KMS-11 (cell line): ENCODE results near the gene ONECUT2.
"Not testable (repeated sequence)": the region's sequence is repeated elsewhere in the genome, so short reads cannot be mapped to it uniquely, and the experiment has no call there.

Experiments
- H2AFZ ChIP-seq: fragments of 200-600 bp; sonication (generic); 2 replicates; pipeline ENCODE4 v1.6.1; 2016; ENCODE audit warnings: antibody characterized with exemption, mixed run types, low read depth
- H3K27ac ChIP-seq: fragments of 200-600 bp; sonication (generic); 2 replicates; pipeline ENCODE4 v1.6.1; 2016; ENCODE audit warnings: mild to moderate bottlenecking, mixed run types
- H3K27me3 ChIP-seq: fragments of 200-600 bp; sonication (generic); 2 replicates; pipeline ENCODE4 v1.6.1; 2017; ENCODE audit warnings: mild to moderate bottlenecking, low read depth, mixed run types, moderate library complexity; ENCODE audit not compliant: insufficient read depth
- H3K36me3 ChIP-seq: fragments of 200-600 bp; sonication (generic); 2 replicates; pipeline ENCODE4 v1.6.1; 2017; ENCODE audit warnings: mild to moderate bottlenecking, mixed run types; ENCODE audit not compliant: insufficient read depth
- H3K4me1 ChIP-seq: fragments of 200-600 bp; sonication (generic); 2 replicates; pipeline ENCODE4 v1.6.1; 2016; ENCODE audit warnings: mild to moderate bottlenecking, low read depth, mixed run types; ENCODE audit not compliant: poor library complexity, severe bottlenecking
- H3K4me2 ChIP-seq: fragments of 200-600 bp; sonication (generic); 2 replicates; pipeline ENCODE4 v1.7.0; 2016; ENCODE audit warnings: mild to moderate bottlenecking, mixed run types
- H3K4me3 ChIP-seq: fragments of 200-600 bp; sonication (generic); IDR thresholded peaks from 2 replicates; pipeline ENCODE4 v1.6.1; 2017; ENCODE audit warnings: low read depth, low read length, mixed read lengths; ENCODE audit not compliant: insufficient read depth
- H3K79me2 ChIP-seq: fragments of 200-600 bp; sonication (generic); 2 replicates; pipeline ENCODE4 v1.6.1; 2016; ENCODE audit warnings: low read depth, mixed run types; ENCODE audit not compliant: insufficient read depth
- H3K9ac ChIP-seq: fragments of 200-600 bp; sonication (generic); 2 replicates; pipeline ENCODE4 v1.6.1; 2016; ENCODE audit warnings: mild to moderate bottlenecking, mixed run types
- H4K20me1 ChIP-seq: fragments of 200-600 bp; sonication (generic); 2 replicates; pipeline ENCODE4 v1.6.1; 2016; ENCODE audit warnings: mild to moderate bottlenecking, mixed run types; ENCODE audit not compliant: insufficient read depth
- CTCF ChIP-seq: fragments of 200-600 bp; sonication (generic); conservative IDR thresholded peaks from 2 replicates; pipeline ENCODE4 v1.6.1; 2017; ENCODE audit warnings: low read depth, mild to moderate bottlenecking, antibody characterized with exemption, low read length, moderate library complexity, mixed read lengths

Gene ONECUT2

GRCh38 chr18:57434536-57435494, at the start of gene ONECUT2:
TSS of gene ONECUT2 (plus strand) at chr18:57435374. CDS start at chr18:57435717, 343 bp downstream.
- peak within 1 kb of the TSS; percentile 59 for H3K4me3 ChIP-seq
- peaks cover 35% of the 10 kb centered on the region for H3K79me2 ChIP-seq
- no peak for TF ChIP-seq CTCF
- H3K4me1 ChIP-seq: peaks cover 28% of the 10 kb centered on the region
- H2AFZ ChIP-seq: peak within 1 kb of the TSS; percentile 99
- H4K20me1 ChIP-seq: no peaks in the 10 kb centered on the region; the same call in 1 of the 2 replicates
- H3K27ac ChIP-seq: no peak within 1 kb of the TSS
- no peaks in the 10 kb centered on the region; the same call in 1 of the 2 replicates for H3K27me3 ChIP-seq
- peak within 1 kb of the TSS; percentile 45; the same call in 1 of the 2 replicates for H3K9ac ChIP-seq
- peak within 1 kb of the TSS; percentile 100 for H3K4me2 ChIP-seq
- peaks cover 7% of the 10 kb centered on the region; the same call in 1 of the 2 replicates for H3K36me3 ChIP-seq

GRCh38 chr18:57389271-57389670, 45.9 kb upstream of the ONECUT2 start:
- Histone ChIP-seq H4K20me1 (no peaks in the 10 kb centered on the region), H3K4me3 (no peak overlapping the region), H3K4me1 (no peaks in the 10 kb centered on the region), H3K36me3 (no peaks in the 10 kb centered on the region), H3K9ac (no peak overlapping the region), H3K27ac (no peak overlapping the region), H3K4me2 (no peak overlapping the region), H2AFZ (no peak overlapping the region), H3K27me3 (no peaks in the 10 kb centered on the region), H3K79me2 (no peaks in the 10 kb centered on the region)
- TF ChIP-seq CTCF: no peak

GRCh38 chr18:57390044-57390443, 45.1 kb upstream of the ONECUT2 start:
- Histone ChIP-seq H3K36me3 (no peaks in the 10 kb centered on the region), H3K9ac (no peak overlapping the region), H3K79me2 (no peaks in the 10 kb centered on the region), H3K27ac (no peak overlapping the region), H4K20me1 (no peaks in the 10 kb centered on the region), H3K4me2 (no peak overlapping the region), H2AFZ (no peak overlapping the region), H3K4me3 (no peak overlapping the region), H3K4me1 (no peaks in the 10 kb centered on the region), H3K27me3 (no peaks in the 10 kb centered on the region)
- no peak for TF ChIP-seq CTCF

GRCh38 chr18:57394749-57395148, 40.4 kb upstream of the ONECUT2 start:
- H3K27me3 ChIP-seq, H3K79me2 ChIP-seq, H3K4me3 ChIP-seq, H3K36me3 ChIP-seq, H4K20me1 ChIP-seq, H3K9ac ChIP-seq, H3K27ac ChIP-seq, H3K4me1 ChIP-seq, H3K4me2 ChIP-seq, H2AFZ ChIP-seq: not testable (repeated sequence)

GRCh38 chr18:57396831-57397230, 38.3 kb upstream of the ONECUT2 start:
- not testable (repeated sequence) for H3K79me2 ChIP-seq, H3K27me3 ChIP-seq, H3K36me3 ChIP-seq, H3K4me1 ChIP-seq, H2AFZ ChIP-seq, H3K4me2 ChIP-seq, H3K4me3 ChIP-seq, H4K20me1 ChIP-seq, H3K9ac ChIP-seq, H3K27ac ChIP-seq
